DOHH2 (cell line): Measurements from ENCODE around the gene RBM18.

ENCODE experiments used
- H3F3A ChIP-seq: fragments of 200-600 bp; sonication (generic), shearing (Covaris generic); 2 replicates; pipeline ENCODE4 v1.6.0; 2016; ENCODE audit warnings: antibody characterized with exemption, mild to moderate bottlenecking; ENCODE audit not compliant: control insufficient read depth, insufficient read depth
- H3K27ac ChIP-seq: fragments of 200-600 bp; sonication (generic); 2 replicates; pipeline ENCODE4 v1.5.1; 2014; ENCODE audit warnings: low read depth, mild to moderate bottlenecking, low read length, moderate library complexity
- H3K27me3 ChIP-seq: fragments of 200-600 bp; sonication (generic); 2 replicates; pipeline ENCODE4 v1.6.1; 2014; ENCODE audit warnings: mild to moderate bottlenecking, low read length, mixed read lengths; ENCODE audit not compliant: control insufficient read depth
- H3K36me3 ChIP-seq: fragments of 200-600 bp; sonication (generic); 2 replicates; pipeline ENCODE4 v1.6.1; 2014; ENCODE audit warnings: mild to moderate bottlenecking, low read length, moderate library complexity, mixed read lengths; ENCODE audit not compliant: control insufficient read depth
- H3K4me1 ChIP-seq: fragments of 200-600 bp; sonication (generic); 2 replicates; pipeline ENCODE4 v1.6.1; 2014; ENCODE audit warnings: mild to moderate bottlenecking, low read length, mixed read lengths; ENCODE audit not compliant: control insufficient read depth
- H3K4me2 ChIP-seq: fragments of 200-600 bp; sonication (generic); 2 replicates; pipeline ENCODE4 v1.6.0; 2014; ENCODE audit warnings: mild to moderate bottlenecking, low read length, moderate library complexity
- H3K4me3 ChIP-seq: fragments of 200-600 bp; sonication (generic); 2 replicates; pipeline ENCODE4 v1.5.1; 2014; ENCODE audit warnings: mild to moderate bottlenecking, low read length, mixed read lengths
- H3K79me2 ChIP-seq: fragments of 200-600 bp; sonication (generic); 2 replicates; pipeline ENCODE4 v1.6.1; 2014; ENCODE audit warnings: mild to moderate bottlenecking, low read length, mixed read lengths; ENCODE audit not compliant: control insufficient read depth
- H3K9me2 ChIP-seq: fragments of 200-600 bp; sonication (generic); replicated peaks from 2 replicates; pipeline ENCODE4 v1.6.1; 2014; ENCODE audit warnings: mild to moderate bottlenecking, low read length, mixed read lengths; ENCODE audit not compliant: control insufficient read depth
- H3K9me3 ChIP-seq: fragments of 200-600 bp; sonication (generic); 2 replicates; pipeline ENCODE4 v1.6.1; 2014; ENCODE audit warnings: antibody characterized with exemption, low read length, mixed read lengths; ENCODE audit not compliant: control insufficient read depth, insufficient read depth
- H4K20me1 ChIP-seq: fragments of 200-600 bp; sonication (generic); 2 replicates; pipeline ENCODE4 v1.6.0; 2014; ENCODE audit warnings: low read depth, mild to moderate bottlenecking, antibody characterized with exemption, low read length, moderate library complexity; ENCODE audit not compliant: control insufficient read depth, insufficient read depth
- EZH2phosphoT487 ChIP-seq: fragments of 200-600 bp; sonication (generic); IDR thresholded peaks from 2 replicates; pipeline ENCODE4 v1.6.1; 2017; ENCODE audit warnings: borderline replicate concordance, mild to moderate bottlenecking, antibody characterized with exemption, low read length, moderate library complexity, mixed read lengths
- TF ChIP-seq, protein P1 (sequence below): fragments of 200-600 bp; sonication (generic); IDR thresholded peaks from one replicate; pipeline ENCODE4 v1.5.1; 2014; ENCODE audit warnings: antibody characterized with exemption, mild to moderate bottlenecking, low read depth, low read length; ENCODE audit not compliant: poor library complexity, severe bottlenecking

RBM18 gene

DNA sequence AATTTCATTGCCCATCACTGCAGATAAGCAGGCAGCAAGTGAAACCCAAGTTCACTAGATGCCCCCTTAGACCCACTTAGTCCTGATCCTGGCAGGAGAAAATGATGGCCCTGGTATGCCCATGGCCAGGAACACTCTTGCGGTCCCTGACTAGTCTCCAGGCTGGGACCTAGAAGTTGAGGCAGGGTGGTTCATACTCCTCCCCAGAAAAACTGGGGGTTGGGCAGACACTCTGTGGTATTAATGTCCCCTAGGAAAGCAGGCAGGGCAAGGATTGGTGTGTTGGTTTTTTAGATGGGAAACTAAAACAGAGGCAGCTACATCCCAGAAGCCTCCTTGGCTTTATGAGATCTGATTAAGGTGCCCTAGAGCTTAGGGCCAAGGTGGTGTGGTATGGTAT lies 49.0 kb downstream of the RBM18 start:
- TF ChIP-seq, protein P1, sequence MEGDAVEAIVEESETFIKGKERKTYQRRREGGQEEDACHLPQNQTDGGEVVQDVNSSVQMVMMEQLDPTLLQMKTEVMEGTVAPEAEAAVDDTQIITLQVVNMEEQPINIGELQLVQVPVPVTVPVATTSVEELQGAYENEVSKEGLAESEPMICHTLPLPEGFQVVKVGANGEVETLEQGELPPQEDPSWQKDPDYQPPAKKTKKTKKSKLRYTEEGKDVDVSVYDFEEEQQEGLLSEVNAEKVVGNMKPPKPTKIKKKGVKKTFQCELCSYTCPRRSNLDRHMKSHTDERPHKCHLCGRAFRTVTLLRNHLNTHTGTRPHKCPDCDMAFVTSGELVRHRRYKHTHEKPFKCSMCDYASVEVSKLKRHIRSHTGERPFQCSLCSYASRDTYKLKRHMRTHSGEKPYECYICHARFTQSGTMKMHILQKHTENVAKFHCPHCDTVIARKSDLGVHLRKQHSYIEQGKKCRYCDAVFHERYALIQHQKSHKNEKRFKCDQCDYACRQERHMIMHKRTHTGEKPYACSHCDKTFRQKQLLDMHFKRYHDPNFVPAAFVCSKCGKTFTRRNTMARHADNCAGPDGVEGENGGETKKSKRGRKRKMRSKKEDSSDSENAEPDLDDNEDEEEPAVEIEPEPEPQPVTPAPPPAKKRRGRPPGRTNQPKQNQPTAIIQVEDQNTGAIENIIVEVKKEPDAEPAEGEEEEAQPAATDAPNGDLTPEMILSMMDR, result no peak
- no peaks in the 10 kb centered on the region for H3K36me3 ChIP-seq
- no peaks in the 10 kb centered on the region for H3K4me1 ChIP-seq
- H4K20me1 ChIP-seq, result no peaks in the 10 kb centered on the region
- no peaks in the 10 kb centered on the region for H3F3A ChIP-seq
- H3K9me3 ChIP-seq, result no peaks in the 10 kb centered on the region
- no peaks in the 10 kb centered on the region for H3K9me2 ChIP-seq
- peaks cover 26% of the 10 kb centered on the region for H3K27me3 ChIP-seq
- no peak overlapping the region for H3K27ac ChIP-seq
- H3K4me2 ChIP-seq, result no peak overlapping the region
- H3K79me2 ChIP-seq, result no peaks in the 10 kb centered on the region
- H3K4me3 ChIP-seq, result no peak overlapping the region

DNA sequence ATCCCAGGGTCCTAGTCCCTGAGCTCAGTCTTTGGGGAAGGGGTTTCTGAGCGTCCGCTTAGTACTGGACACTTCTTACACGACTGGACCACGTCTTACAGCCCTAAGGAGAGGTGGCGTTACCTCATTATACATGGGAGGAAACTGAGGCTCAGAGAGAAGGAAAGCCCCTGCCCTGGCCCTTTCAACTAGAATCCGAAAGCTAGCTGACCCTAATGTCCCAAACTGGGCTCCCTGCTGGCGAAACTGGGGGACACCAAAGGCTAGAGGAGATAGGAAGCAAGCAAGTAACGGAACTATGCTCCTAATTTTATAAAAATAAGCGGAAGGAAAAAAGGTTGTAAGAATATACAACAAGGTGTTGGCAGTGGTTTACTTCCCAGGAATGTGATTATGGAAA lies 50.1 kb downstream of the RBM18 start:
- Histone ChIP-seq H3K9me3 (no peaks in the 10 kb centered on the region), H3K4me3 (no peak overlapping the region), H3K79me2 (no peaks in the 10 kb centered on the region), H3K27me3 (peaks cover 20% of the 10 kb centered on the region), H3K4me2 (no peak overlapping the region), H3K4me1 (no peaks in the 10 kb centered on the region), H3F3A (no peaks in the 10 kb centered on the region), H3K27ac (no peak overlapping the region), H3K36me3 (no peaks in the 10 kb centered on the region), H4K20me1 (no peaks in the 10 kb centered on the region), H3K9me2 (no peaks in the 10 kb centered on the region)
- TF ChIP-seq EZH2phosphoT487, result no peak

DNA sequence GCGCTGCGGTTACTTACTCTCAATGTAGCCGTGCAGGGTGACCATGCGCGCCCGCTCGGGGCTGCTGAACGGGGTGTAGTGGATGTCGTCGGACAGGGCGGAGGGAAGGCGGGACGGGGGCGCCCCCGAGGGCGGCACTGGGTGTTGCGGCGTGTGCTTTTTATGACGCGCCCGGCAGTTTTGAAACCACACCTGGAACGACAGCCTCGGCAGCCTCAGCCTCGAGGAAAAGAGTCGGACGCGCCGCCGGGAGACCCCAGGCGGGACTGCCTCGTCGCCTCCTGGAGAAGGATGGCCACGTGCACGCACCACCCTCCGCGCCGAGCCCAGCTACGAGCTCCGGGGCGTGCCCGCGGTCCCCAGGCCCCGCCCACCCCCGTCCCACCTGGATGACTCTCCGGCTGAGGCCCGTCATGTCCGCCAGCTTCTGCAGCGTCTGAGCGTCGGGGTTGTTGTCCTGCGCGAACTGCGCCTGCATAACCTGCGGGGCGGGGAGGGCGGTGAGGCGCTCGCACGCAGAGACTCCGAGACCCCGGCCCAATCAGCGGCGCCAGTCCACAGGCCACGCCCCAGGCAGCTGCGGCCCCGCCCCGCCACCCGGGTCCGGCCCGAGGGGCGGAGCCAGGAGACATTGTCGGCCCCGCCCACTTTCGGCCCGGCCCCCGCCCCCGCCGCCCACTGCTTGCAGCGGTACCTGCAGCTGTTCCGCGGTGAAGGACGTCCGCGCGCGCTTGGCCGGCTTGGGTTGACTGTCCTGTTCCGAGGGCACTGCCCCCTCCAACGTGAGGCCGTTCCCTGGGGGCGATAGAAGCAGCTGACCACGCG lies 50.8 kb downstream of the RBM18 start:
- no peaks in the 10 kb centered on the region for H3K9me2 ChIP-seq
- peaks cover 13% of the 10 kb centered on the region for H3K27me3 ChIP-seq
- TF ChIP-seq EZH2phosphoT487, result no peak
- TF ChIP-seq, protein P1, result no peak
- H3K79me2 ChIP-seq, result no peaks in the 10 kb centered on the region
- H3K4me3 ChIP-seq, result no peak overlapping the region
- no peak overlapping the region for H3K27ac ChIP-seq
- H3K9me3 ChIP-seq, result no peaks in the 10 kb centered on the region
- no peaks in the 10 kb centered on the region for H3F3A ChIP-seq
- H3K36me3 ChIP-seq, result no peaks in the 10 kb centered on the region
- H3K4me1 ChIP-seq, result no peaks in the 10 kb centered on the region
- no peak overlapping the region for H3K4me2 ChIP-seq
- H4K20me1 ChIP-seq, result no peaks in the 10 kb centered on the region

DNA sequence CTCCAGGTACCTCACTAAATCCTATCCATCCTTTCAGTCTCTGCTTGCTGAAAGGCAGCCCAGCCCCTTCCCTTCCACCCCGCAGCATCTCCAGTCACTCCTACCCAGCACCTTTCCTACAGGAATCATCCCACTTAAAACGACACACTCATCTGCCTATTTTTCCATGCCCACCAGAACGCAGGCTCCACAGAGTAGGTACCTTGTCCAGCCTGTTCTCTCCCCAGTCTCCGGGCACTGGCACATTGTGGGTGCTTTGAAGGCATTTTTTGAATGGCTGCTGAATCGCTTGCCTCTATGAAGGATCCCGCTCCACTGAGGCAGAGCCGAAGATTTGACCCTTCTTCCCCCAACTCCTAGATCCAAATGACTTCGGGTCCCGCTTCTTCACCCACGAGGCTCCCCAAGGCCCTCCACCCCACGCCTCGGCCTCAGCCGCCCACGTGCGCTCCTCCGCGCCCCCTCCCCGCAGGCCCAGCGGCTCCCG lies 51.5 kb downstream of the RBM18 start:
- Histone ChIP-seq H3K79me2 (no peaks in the 10 kb centered on the region), H3K4me3 (no peak overlapping the region), H3K9me2 (no peaks in the 10 kb centered on the region), H3K9me3 (no peaks in the 10 kb centered on the region), H3K4me2 (no peak overlapping the region), H3K4me1 (no peaks in the 10 kb centered on the region), H3K27me3 (peaks cover 7% of the 10 kb centered on the region), H3K27ac (no peak overlapping the region), H3F3A (no peaks in the 10 kb centered on the region), H4K20me1 (no peaks in the 10 kb centered on the region), H3K36me3 (no peaks in the 10 kb centered on the region)
- TF ChIP-seq, protein P1, result no peak
- TF ChIP-seq EZH2phosphoT487, result no peak
